HPDE6-E6E7 (cell line): ENCODE results near the gene WNT9A.

Source experiments
- DNase-seq: peaks from one replicate; pipeline ENCODE4 v3.0.0; 2011; ENCODE audit warnings: missing footprints; ENCODE audit errors: extremely low spot score

Gene WNT9A

GRCh38 chr1:227954163-227954850 lies 6.6 kb upstream of the WNT9A start:
- no peak for DNase-seq

- DNase-seq = no peak
These were observed 5.3 kb upstream of the WNT9A start for GRCh38 chr1:227953022-227953412.

DNA sequence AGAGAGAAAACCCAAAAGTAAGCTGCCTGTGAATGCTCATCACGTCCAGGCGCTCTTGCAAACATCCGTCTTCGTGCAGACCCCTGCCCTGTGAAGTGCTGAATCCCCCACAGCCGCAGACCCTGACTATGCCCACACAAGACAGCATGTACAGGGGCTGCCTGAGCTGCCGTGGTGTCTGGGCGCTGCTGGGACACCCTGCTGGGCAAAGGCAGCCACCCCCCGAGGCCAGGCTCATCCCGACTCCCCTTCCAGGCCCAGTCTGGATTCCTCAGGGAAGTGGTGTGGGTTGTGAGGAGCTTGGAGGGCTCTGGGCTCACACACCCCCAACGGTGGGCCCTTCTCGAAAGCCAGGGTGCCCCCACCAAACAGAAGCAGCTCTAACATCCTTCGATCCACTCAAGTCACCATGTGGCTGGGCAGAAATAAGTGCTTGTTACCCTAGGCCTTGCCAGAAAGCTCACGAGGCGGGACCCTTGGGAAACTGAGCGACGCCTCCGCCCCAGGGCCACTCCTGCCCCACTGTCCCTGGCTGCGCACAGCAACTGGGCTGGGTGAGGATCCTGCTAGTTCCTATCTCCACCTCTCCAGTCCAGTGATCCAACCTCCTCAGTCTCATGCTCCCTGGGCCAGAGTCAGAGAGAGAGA lies 4.8 kb upstream of the WNT9A start:
- DNase-seq = no peak

DNA sequence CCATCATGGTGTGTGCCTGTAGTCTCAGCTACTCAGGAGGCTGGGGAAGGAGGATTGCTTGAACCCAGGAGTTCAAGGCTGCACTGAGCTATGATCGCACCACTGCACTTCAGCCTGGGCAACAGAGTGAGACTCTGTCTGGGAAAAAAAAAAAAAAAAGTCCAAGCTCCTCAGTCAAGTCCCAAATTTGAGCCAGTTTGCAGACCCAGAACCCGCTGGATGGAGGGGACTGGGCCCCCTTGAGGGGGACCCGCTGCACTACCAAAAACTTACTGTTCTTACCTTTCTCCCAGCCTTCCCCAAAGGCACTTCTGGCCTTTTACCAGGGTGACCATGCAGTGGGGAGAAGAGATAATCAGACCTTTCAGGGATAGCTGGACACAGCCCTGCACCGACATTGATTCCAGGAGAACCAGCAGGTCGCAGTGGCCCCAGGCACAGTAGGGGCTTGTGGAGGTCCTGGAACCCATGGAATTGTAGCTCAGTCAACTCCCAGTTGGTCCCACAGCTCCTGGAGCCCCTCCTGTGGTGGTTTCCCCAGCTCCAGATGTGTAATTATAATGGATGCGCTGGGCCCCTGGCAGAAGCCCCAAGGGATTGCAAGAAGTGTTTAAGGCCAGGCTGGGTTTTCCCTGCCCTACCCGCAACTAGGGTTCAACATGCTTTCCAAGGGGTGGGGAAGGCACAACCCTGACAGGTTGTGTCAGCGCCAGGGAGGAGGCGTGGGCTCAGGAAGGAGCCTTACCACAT lies 4.1 kb upstream of the WNT9A start:
- no peak for DNase-seq

DNA sequence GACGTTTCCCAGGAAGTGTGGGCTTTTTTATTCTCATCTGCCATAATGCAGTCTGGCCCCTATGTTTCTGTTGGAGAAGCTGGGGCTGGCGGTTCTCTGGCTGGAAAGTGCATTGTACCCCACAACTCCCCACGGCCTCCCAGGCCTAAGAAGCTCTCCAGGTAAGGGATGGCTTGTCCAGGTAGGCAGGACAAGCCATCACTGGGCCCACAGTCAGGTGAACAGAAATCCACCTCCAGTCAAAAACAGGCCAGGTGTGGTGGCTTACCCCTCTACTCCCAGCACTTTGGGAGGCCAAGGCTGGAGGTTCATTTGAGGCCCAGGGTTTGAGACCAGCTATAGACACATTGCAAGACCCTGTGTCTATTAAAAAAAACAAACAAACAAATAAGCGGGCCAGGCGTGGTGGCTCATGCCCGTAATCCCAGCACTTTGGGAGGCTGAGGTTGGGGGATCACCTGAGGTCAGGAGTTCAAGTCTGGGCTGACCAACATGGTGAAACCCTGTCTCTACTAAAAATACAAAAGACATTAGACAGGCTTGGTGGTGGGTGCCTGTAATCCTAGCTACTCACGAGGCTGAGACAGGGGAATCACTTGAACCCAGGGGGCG lies 3.1 kb upstream of the WNT9A start:
- no peak for DNase-seq

DNA sequence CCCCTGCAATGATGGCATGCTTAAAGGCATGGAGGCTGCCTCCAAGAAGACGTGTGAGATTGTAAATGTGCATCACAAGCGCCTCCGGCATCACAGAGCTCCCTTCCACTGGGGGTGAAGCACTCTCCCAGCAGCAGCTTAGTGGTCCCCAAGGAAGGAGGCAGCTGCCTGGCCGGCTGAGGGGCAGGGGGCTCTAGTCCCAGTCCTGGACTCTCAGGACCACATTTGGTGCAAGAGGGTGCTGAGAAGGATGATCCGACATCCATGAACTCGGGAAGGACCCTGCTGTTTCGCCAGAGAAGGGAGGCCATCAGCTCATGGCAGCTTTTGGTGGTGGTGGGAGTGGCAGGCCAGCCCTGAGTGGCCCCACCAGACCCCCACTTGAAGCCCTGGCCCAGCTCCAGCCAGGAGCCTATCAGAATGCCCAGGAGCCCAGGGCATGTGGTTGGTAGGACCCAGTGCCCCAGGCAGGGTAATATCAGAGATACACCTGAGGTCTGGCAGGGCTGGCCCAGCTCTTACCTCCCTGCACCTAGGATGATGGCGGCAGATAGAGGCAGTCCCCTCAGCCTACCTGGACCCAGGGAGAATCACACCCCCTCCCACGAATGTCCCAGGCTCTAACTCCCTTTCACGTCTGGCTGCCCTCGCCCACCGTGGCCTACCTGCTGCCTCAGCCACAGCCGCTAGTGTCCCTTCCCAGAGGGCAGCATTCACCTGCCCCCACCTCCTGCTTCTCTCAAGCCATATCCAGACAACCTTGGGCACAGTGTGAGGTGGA lies 2.4 kb upstream of the WNT9A start:
- DNase-seq = no peak

- no peak for DNase-seq
These were observed 1.7 kb upstream of the WNT9A start for GRCh38 chr1:227949341-227949921.

- no peak for DNase-seq
These were observed 945 bp upstream of the WNT9A start for GRCh38 chr1:227948493-227949260.

- no peak for DNase-seq
These were observed 401 bp downstream of the WNT9A start for GRCh38 chr1:227947386-227947675.

DNA sequence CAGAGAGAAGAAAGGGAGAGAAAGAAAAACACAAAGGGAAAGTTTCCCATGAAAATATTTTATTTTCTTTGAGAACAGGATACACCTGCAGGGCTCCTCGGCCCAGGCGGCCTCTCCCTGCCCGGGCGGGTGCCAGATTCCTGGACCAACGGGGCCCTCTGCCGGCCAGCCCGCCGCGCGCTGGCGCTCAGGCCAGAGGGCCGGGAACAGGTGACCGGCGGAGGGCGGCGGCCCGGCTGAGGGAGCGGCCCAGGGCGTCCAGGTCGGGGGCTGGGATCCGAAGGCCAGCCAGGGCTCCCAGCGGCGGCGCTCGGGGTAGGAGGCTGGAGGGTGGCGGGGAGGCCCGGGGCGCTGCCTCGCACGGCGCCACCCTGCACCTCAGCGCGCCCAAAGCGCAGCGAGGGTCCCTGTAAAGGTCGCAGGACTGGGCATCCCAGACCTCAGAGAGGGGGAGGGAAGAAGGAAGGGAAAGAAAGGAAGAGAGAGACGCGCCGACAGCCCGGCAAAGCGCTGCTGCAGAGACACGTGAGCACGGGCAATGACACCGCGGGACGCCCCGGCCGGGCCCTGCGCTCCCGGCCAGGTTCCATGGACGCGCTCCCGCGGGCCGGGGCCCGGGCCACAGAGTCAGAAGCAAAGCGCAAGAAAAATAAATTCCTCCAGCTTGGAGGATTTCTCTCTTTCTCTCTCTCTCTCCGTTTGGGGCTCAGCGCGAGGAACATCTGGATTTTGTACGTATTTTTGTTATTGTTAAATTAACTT lies 927 bp downstream of the WNT9A start:
- DNase-seq = peak; percentile 93

DNA sequence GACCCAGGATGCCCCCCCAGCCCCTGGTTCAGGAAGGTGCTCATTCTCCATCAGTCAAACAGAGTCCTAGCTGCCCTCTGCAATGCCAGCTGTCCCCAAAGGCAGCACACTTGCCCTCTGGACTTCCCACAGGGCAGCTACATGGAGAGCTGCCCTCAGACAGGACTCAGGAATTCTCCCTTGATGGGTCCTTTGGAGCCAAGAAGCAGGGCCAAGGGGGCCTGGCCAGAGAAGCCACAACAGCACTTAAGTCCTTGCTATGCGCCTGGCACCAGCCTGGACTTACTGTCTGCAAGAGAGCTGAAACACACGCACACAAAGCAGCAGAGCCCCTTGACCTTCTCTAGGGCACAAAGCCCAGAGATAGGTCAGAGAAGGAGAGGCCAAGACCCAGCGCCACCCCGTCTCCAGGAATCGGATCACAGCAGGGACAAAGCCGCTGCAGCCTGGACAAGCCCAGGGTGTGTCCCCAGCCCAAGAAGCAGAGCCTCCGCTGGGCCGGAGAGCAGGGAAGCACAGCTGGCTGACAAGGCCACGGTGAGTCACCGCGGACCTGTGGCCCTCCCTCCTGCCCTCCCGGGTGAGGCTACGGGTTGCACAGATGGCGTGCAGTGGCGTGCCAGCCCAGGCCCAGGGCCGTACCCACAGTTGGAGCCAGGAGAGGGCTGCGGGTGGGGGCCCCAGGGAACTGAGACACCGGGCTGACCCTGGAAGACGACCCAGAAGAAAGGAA lies 1.7 kb downstream of the WNT9A start:
- peak; percentile 96 for DNase-seq

GRCh38 chr1:227944931-227945890 lies 2.5 kb downstream of the WNT9A start:
- no peak for DNase-seq

GRCh38 chr1:227944090-227944930 lies 3.4 kb downstream of the WNT9A start:
- DNase-seq = no peak

DNA sequence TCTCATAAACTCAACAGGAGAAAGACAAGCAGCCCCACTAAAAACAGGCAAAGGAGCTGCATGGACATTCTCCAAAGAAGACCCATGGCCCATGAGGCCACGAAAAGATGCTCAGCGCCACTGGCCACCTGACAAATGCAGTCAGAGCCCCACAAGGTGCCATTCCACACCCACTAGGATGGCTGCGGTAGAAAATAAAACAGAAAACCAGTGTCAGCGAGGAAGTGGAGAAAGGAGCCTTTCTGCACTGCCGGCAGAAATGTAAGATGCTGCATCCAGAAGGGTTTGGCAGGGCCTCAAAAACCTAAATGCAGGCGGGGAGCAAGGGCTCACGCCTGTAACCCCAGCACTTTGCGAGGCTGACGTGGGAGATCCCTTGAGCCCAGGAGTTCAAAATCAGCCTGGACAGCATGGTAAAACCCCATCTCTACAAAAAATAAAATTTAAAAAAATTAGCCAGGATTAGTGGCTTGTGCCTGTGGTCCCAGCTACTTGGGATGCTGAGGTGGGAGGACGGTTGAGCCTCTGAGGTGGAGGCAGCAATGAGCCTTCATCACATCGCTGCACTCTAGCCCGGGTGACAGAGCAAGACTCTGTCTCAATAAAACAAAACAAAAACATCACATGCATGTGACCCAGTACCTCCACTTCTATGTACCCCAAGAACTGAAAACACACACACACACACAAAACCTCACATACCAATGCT lies 4.2 kb downstream of the WNT9A start:
- no peak for DNase-seq

DNA sequence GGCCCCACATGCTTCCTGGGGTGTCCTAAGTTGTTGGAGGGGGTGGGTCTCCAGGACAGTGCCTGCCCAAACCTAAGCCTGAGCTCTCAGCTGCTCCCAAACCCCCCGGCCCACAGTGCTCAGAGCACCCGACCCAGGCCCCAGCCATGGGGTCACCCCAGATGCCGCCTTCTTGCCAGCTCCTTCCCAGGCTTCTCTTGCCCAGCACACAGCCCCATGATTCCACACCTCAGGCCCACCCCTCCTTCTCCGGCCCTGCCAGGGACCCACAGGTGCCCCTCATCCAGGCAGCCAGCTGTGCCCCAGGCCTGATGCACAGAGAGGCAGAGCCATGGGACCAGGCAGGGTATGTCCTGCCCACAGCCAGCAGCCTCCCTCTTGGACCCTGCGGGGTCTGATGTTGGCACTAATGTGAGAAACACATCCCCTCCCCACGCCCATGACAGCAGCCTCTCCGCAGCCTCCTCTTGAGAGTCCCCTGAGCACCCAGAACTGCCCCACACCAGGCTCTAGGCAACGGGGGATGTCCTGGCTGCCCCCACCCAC lies 4.9 kb downstream of the WNT9A start:
- no peak for DNase-seq

DNA sequence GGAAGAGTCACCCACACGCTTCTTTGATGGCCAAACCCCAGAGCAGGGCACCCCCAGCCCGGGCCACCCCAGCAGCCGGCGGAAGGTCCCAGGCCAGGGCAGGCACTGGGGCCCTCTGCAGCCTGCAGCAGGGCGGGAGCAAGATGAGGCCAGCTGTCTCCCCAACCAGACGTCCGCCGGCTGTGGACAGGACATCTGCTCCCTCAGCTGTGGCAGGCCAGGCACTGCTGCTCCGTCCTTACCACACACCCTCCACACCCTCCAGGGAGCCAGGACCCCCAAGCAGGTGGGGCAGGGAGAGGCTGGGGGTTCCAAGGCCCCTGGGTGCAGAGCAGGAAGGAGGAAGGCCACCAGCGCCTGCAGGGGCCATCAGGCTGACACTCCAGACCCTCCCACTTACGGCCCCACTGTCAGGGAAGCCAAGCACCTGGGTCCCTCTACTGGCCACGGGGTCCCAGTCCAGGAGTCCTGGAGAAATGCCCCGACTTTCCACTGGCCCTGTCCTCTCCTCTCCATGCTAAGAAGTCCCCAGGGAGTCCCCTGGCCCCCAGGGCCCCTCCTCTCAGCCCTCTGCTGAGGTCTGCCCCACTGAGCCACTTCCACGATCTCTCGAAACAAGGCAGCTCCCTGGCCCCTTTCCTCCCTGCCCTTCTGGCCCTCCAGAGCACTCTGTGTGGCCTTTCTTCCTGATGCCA lies 5.6 kb downstream of the WNT9A start:
- DNase-seq = no peak
